Epithelial cell of esophagus (primary cell): ENCODE data around the gene DNAH8.

Source experiments
- DNase-seq: peaks from one replicate; pipeline ENCODE4 v3.0.0; 2010; ENCODE audit warnings: low read depth
- H3K4me3 ChIP-seq: 2 replicates; pipeline ENCODE4 v1.5.1; 2011; ENCODE audit warnings: mild to moderate bottlenecking, low read length, control low read depth
- TF ChIP-seq, protein P1 (sequence below): IDR thresholded peaks from 2 replicates; pipeline ENCODE4 v1.5.1; 2011; ENCODE audit warnings: low read depth, mild to moderate bottlenecking, low read length, control low read depth, inconsistent platforms; ENCODE audit not compliant: insufficient read depth; ENCODE audit errors: missing control alignments

The DNAH8 gene, protein sequence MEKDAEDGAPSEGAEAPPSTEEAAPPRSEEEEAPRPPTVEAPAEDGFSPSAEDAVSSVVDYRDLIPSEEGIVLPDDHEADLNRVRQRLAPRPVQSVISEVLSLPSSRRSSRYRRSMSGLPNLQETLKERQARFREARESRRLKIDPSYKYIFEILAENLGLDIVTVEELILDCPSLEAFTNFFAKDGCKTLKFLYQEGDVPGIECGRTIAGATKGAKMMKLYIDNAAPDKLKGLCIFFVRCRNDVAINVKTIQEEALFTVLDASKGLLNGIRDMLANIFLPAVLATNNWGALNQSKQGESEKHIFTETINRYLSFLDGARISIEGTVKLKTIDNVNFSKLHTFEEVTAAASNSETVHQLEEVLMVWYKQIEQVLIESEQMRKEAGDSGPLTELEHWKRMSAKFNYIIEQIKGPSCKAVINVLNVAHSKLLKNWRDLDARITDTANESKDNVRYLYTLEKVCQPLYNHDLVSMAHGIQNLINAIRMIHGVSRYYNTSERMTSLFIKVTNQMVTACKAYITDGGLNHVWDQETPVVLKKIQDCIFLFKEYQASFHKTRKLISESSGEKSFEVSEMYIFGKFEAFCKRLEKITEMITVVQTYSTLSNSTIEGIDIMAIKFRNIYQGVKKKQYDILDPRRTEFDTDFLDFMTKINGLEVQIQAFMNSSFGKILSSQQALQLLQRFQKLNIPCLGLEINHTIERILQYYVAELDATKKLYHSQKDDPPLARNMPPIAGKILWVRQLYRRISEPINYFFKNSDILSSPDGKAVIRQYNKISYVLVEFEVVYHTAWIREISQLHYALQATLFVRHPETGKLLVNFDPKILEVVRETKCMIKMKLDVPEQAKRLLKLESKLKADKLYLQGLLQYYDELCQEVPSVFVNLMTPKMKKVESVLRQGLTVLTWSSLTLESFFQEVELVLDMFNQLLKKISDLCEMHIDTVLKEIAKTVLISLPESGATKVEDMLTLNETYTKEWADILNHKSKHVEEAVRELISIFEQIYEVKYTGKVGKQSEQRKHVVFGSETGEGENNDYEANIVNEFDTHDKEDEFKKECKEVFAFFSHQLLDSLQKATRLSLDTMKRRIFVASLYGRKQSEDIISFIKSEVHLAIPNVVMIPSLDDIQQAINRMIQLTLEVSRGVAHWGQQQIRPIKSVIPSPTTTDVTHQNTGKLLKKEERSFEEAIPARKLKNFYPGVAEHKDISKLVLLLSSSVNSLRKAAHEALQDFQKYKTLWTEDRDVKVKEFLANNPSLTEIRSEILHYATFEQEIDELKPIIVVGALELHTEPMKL (N-terminal part only)

DNA sequence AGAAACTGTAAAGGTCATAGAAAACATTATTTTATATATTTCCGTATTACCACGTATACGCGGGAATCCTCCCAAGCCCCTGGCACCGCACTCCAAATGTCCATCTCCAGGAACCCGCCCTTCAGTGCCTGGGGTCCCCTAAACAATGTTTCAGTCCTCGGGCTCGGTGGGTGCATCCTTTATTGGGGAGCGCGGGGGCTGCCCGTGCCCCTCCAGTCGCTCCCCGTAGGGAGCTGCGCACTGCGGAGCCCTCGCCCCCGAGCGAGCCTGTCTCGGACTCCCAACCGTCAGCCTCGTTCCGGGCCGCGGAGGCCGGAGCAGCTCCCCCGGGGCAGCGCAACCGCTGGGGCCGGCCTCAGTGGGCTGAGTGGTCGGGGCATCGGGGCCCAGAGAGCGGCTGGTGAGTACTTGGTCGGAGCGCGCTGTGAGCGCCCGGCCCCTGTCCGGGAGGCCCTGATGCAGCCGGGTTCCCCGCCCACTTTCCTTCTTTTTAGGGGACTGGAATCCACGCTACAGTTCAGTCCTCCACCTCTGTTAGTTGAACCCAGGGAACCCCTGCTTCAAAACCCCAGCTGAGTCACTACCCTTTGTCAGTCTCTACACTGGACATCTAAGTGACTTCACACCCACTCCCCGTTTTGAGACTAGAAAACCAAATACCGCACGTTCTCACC, at the start of gene DNAH8:
TSS of gene DNAH8 (plus strand) at position 296 of the 674 bp plus-strand sequence. CDS start 7,499 bp downstream, outside the sequence.
- TF ChIP-seq, protein P1, sequence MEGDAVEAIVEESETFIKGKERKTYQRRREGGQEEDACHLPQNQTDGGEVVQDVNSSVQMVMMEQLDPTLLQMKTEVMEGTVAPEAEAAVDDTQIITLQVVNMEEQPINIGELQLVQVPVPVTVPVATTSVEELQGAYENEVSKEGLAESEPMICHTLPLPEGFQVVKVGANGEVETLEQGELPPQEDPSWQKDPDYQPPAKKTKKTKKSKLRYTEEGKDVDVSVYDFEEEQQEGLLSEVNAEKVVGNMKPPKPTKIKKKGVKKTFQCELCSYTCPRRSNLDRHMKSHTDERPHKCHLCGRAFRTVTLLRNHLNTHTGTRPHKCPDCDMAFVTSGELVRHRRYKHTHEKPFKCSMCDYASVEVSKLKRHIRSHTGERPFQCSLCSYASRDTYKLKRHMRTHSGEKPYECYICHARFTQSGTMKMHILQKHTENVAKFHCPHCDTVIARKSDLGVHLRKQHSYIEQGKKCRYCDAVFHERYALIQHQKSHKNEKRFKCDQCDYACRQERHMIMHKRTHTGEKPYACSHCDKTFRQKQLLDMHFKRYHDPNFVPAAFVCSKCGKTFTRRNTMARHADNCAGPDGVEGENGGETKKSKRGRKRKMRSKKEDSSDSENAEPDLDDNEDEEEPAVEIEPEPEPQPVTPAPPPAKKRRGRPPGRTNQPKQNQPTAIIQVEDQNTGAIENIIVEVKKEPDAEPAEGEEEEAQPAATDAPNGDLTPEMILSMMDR = no peak
- H3K4me3 ChIP-seq = peak within 1 kb of the TSS; percentile 21
- DNase-seq = no peak

DNA sequence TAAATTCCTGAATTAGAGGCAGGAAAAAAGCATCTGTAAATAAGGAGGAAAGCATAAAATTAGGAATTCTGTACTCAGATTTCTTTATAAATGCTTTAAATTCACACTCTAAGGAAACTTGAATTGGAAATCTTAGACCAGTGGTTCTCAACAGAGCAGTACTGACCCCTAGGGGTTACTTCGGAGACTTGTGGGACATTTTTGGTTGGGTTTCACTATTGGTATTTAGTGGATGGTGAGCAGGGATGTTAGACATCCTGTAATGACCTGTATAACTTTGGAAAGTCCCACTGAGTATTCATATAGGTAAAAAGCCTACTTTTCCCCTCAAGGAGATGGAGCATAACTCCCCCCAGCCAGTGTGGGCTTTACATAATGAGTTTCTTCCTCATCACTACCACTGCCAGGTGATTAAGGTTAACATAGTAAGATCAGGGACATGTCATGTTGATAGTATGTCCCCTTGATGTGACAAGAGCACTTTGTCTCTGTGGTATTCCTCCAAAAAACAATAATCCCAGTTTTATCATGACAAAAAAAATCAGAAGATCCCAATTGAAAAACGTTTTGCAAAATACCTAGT, 43.1 kb upstream of the DNAH8 start:
- H3K4me3 ChIP-seq = no peak overlapping the region
- TF ChIP-seq, protein P1 = peak; percentile 75
- peak; percentile 69 for DNase-seq

DNA sequence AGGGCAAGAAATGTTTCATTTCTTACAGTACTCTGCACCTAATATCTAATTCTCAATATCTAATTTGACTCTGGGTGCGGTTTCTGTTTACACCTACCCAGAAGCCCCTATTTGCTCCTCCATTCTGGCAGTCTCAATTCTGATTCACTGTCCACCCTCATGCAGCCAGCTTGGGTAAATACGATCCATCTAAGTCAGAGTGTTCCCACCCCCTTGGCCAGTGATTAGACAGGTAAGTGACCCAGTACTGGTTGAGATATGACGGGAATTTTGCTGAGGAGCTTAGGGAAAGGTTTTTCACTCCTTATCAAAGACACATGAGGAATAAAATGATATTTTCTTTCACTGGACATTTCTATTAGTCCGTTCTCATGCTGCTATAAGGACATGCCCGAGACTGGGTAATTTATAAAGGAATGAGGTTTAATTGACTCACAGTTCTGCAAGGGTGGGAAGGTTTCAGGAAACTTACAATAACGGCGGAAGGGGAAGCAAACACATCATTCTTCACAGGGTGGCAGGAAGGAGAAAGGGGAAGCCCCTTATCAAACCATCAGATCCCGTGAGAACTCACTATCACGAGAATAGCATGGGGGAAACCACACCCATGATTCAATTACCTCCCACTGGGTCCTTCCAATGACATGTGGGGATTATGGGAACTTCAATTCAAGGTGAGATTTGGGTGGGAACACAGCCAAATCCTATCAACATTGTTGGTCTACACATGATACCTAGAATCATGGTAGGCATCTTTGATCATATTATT, 41.5 kb upstream of the DNAH8 start:
- H3K4me3 ChIP-seq = no peak overlapping the region
- TF ChIP-seq, protein P1 = no peak
- DNase-seq = no peak

DNA sequence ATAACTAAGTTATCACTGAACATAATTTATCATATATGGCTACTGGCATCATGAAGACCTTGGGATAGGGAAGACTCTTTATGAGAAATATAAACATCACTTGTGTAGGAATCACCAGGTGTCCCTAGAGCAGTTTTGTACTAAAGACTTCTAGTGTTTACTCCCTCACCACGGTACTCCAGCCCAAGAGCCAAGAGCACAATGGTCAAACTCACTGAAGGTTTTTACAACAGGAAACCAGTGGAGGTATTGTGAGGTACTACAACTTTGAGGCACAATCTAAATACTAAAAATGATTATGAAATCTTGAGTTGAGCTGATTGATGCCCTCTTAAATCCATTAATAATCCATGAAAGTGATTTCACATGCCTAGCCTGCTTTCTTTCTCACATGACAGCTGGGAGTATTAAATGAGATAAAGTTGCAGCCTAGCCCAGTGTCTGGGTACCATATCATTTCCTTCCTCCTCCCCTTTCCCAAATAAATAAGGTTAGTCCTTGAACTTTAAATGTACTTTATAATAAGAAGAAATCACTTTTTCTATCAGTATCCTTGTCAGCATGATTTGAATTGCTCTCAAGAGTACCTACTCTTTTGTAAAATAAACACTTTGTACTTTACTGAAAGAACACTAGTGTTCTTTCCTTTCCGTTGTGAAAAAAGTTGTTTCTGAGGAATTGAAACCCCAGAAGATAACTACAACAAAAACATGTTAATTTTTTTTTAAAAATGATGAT, 38.7 kb upstream of the DNAH8 start:
- no peak for DNase-seq
- H3K4me3 ChIP-seq = no peak overlapping the region
- TF ChIP-seq, protein P1 = no peak

DNA sequence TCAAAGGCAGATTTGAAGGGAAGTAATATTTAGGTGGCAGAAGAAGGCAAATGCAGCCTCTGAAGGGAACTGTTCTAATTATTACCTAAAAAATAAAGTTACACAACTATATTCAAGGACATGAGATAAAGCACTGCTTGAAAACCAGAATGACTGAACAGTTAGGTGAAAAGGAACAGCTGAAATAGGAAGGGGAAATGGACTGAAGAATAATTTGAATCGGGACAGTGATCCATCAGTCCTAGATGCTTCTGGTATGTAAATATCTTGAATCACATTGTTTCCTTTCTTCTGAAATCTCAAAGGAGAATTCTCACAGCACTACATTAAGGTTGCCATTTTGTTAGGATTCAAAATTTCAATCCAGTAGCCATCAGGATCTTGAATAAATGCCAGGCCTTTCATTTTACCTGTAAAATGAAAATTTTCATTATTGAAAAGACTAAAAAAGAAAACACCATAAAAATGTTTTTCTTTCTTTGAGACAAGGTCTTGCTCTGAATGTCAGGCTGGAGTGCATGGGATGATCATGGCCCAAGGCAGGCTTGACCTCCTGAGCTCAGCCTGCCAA, 38.1 kb upstream of the DNAH8 start:
- TF ChIP-seq, protein P1 = no peak

More for the DNA sequence above, 38.1 kb upstream of the DNAH8 start:
- no peak for DNase-seq
- no peak overlapping the region for H3K4me3 ChIP-seq
